BLaER1 (cell line): ENCODE measurements around the gene ABI1.

Source experiments
- H3K27ac ChIP-seq: shearing (Covaris generic); formaldehyde crosslinking; 2 replicates; pipeline ENCODE4 v1.8.1; 2022
- H3K27me3 ChIP-seq: shearing (Covaris generic); formaldehyde crosslinking; 2 replicates; pipeline ENCODE4 v1.8.1; 2022
- H3K36me3 ChIP-seq: shearing (Covaris generic); formaldehyde crosslinking; 2 replicates; pipeline ENCODE4 v1.8.1; 2022
- H3K4me1 ChIP-seq: shearing (Covaris generic); formaldehyde crosslinking; 2 replicates; pipeline ENCODE4 v1.8.1; 2022
- H3K4me2 ChIP-seq: shearing (Covaris generic); formaldehyde crosslinking; 2 replicates; pipeline ENCODE4 v1.8.1; 2022
- H3K4me3 ChIP-seq: shearing (Covaris generic); formaldehyde crosslinking; 2 replicates; pipeline ENCODE4 v1.8.1; 2022
- H3K9ac ChIP-seq: shearing (Covaris generic); formaldehyde crosslinking; 2 replicates; pipeline ENCODE4 v1.8.1; 2022
- H3K9me3 ChIP-seq: shearing (Covaris generic); formaldehyde crosslinking; 2 replicates; pipeline ENCODE4 v1.8.1; 2022
- H4K20me1 ChIP-seq: shearing (Covaris generic); formaldehyde crosslinking; 2 replicates; pipeline ENCODE4 v1.8.1; 2022
- Cebpa-rat ChIP-seq: shearing (Covaris generic); IDR thresholded peaks from 2 replicates; pipeline ENCODE4 v1.8.1; 2022

Gene ABI1

DNA sequence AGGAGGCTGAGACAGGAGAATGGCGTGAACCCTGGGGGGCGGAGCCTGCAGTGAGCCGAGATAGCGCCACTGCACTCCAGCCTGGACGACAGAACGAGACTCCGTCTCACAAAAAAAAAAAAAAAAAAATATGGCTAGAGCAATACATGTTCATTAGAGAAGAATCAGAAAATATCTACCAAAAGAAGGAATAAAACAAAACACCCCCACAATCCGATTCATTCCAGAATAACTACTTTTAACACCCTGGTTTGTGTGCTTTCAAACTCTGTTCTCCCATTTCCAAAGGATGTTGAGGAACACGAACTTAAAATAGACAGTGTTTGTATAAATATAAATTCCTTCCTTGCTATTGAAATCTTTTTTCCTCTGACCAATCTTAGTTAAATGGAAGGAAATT is 156.8 kb downstream of the ABI1 start:
- H3K27me3 ChIP-seq: no peaks in the 10 kb centered on the region
- H3K4me1 ChIP-seq: peaks cover 10% of the 10 kb centered on the region
- H4K20me1 ChIP-seq: peaks cover 31% of the 10 kb centered on the region
- no peak for TF ChIP-seq Cebpa-rat
- no peak overlapping the region for H3K9ac ChIP-seq
- H3K4me2 ChIP-seq: no peak overlapping the region
- no peak overlapping the region for H3K4me3 ChIP-seq
- no peaks in the 10 kb centered on the region for H3K9me3 ChIP-seq
- H3K27ac ChIP-seq: no peak overlapping the region
- peaks cover 76% of the 10 kb centered on the region for H3K36me3 ChIP-seq

DNA sequence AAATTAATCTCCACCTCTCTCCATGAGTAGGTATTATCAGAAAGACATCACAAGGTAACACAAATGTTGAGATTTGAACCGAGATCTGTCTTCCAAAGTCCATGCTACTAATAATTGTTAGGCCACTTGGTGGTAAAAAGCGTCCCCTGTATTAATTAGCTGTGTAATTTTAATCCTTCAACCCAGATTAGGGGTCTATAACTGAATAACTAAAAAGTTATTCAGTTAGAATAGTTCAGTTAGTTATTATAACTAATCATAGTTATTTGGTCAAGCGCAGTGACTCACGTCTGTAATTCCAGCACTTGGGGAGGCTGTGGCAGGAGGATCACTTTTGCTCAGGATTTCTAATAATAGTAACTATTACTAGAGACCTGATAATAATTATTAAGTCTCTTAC is 157.7 kb downstream of the ABI1 start:
- H3K36me3 ChIP-seq: peaks cover 68% of the 10 kb centered on the region
- H4K20me1 ChIP-seq: peaks cover 28% of the 10 kb centered on the region
- no peak overlapping the region for H3K4me2 ChIP-seq

DNA sequence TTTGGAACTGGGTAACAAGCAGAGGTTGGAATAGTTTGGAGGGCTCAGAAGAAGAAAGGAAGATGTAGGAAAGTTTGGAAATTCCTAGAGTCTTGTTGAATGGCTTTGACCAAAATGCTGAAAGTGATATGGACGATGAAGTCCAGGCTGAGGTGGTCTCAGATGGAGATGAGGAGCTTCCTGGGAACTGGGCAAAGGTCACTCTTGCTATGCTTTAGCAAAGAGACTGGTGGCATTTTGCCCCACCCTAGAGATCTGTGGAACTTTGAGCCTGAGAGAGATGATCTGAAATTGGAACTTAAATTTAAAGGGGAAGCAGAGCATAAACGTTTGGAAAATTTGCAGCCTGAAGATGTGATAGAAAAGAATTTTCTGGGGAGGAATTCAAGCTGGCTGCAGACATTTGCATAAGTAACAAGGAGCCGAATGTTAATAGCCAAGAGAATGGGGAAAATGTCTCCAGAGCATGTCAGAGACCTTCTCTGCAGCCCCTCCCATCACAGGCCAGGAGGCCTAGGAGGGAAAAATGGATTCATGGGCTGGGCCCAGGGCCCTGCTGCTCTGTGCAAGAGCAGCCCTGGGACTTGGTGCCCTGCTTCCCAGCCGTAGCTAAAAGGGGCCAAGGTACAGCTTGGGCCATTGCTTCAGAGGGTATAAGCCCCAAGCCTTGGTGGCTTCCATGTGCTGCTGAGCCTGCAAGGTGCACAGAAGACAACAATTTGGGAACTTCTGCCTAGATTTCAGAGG is 159.7 kb downstream of the ABI1 start:
- no peak for TF ChIP-seq Cebpa-rat
- no peak overlapping the region for H3K9ac ChIP-seq
- H3K4me3 ChIP-seq: no peak overlapping the region
- no peaks in the 10 kb centered on the region for H3K9me3 ChIP-seq
- peaks cover 47% of the 10 kb centered on the region for H3K36me3 ChIP-seq
- no peak overlapping the region for H3K27ac ChIP-seq
- peaks cover 25% of the 10 kb centered on the region for H3K4me1 ChIP-seq
- no peak overlapping the region for H3K4me2 ChIP-seq
- H4K20me1 ChIP-seq: peaks cover 23% of the 10 kb centered on the region
- H3K27me3 ChIP-seq: no peaks in the 10 kb centered on the region

More for the DNA sequence above, 157.7 kb downstream of the ABI1 start:
- Histone ChIP-seq H3K27me3 (no peaks in the 10 kb centered on the region), H3K27ac (no peak overlapping the region), H3K4me1 (peaks cover 19% of the 10 kb centered on the region), H3K9me3 (no peaks in the 10 kb centered on the region), H3K9ac (no peak overlapping the region), H3K4me3 (no peak overlapping the region)
- TF ChIP-seq Cebpa-rat: no peak

DNA sequence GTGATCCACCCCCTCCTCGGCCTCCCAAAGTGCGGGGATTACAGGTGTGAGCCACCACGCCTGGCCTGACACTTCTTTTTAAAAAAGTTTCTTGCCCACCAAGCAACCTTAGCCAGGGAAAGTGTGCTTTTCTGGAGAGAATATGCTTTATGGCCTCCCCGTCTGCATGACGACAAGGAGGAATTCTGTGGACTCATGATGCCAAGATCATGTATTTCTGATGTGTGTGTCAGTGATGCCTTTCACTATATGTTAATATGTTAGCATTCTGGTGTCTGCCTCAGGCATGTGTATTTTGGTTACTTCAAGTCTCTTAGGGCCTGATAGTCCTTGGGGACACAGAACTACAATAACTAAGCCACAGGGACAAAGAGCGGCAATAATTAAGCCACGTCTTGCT is 161.1 kb downstream of the ABI1 start:
- peak overlapping the region; percentile 86; the same call in 1 of the 2 replicates for H3K4me3 ChIP-seq
- no peak overlapping the region for H3K27ac ChIP-seq
- H3K9ac ChIP-seq: no peak overlapping the region; the same call in 1 of the 2 replicates
- H4K20me1 ChIP-seq: peaks cover 19% of the 10 kb centered on the region
- no peaks in the 10 kb centered on the region for H3K27me3 ChIP-seq
- TF ChIP-seq Cebpa-rat: no peak
- H3K4me2 ChIP-seq: peak overlapping the region; percentile 97
- peaks cover 25% of the 10 kb centered on the region for H3K4me1 ChIP-seq
- H3K9me3 ChIP-seq: no peaks in the 10 kb centered on the region
- peaks cover 33% of the 10 kb centered on the region for H3K36me3 ChIP-seq

DNA sequence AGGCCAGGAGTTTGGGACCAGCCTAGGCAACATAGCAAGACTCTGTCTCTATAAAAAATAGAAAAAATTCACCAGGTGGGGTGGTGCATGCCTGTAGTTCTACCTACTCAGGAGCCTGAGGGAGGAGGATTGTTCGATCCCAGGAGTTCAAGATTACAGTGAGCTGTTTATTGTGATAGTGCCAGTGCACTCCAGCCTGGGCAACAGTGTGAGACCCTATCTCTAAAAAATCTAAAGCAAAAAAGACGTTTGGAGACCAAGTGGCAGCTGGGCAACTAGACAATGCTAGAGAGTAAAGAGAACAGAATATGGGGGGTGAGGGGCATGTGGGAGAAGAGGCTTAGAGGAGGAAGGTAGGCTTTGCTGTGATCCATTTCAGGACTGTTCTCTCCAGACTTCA is 161.8 kb downstream of the ABI1 start:
- H3K4me1 ChIP-seq: peaks cover 25% of the 10 kb centered on the region
- no peak for TF ChIP-seq Cebpa-rat
- peak overlapping the region; percentile 92; the same call in 1 of the 2 replicates for H3K27ac ChIP-seq

DNA sequence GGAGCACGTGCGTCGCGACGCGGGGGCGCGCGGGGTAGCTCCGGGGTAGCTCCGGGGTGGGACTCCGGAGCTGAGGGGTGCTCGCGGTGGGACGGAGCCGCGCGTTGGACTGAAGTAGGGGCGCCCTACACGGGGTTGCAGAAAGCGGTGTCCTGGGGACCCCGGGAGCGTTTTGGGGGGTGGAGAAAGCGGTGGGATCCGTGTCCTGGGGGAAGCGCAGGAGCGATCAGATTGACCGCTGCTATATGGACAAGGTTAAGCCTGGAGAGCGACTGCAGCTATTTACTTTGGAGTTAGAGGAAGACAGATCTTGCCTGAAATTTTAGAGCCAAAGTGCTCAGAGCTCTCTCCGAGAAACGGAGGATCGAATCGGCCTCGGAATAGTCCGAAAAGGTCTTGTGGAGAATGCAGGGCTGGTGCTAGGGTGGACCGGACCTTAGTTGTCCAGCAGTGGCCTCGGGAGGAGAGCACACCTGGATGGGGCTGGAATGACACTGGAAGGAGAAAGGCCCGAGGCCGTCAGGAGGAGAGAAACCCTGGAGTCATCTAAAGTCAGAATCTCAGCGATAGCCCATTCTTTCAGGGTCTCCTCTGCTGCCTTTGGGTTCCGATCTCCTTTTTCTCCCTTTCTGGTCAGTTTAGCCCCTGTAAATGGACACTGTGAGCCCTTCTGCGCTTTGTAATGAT is 162.7 kb downstream of the ABI1 start:
- Histone ChIP-seq H3K4me1 (peaks cover 25% of the 10 kb centered on the region), H3K36me3 (peaks cover 24% of the 10 kb centered on the region), H4K20me1 (peaks cover 19% of the 10 kb centered on the region), H3K27ac (peak overlapping the region; percentile 92), H3K27me3 (no peaks in the 10 kb centered on the region), H3K4me2 (peak overlapping the region; percentile 97), H3K9ac (peak overlapping the region; percentile 92), H3K9me3 (no peaks in the 10 kb centered on the region), H3K4me3 (peak overlapping the region; percentile 86)
- no peak for TF ChIP-seq Cebpa-rat

More for the DNA sequence above, 161.8 kb downstream of the ABI1 start:
- H3K27me3 ChIP-seq: no peaks in the 10 kb centered on the region
- H3K4me3 ChIP-seq: peak overlapping the region; percentile 86
- H3K36me3 ChIP-seq: peaks cover 30% of the 10 kb centered on the region
- H3K9me3 ChIP-seq: no peaks in the 10 kb centered on the region
- H3K9ac ChIP-seq: peak overlapping the region; percentile 92; the same call in 1 of the 2 replicates
- H4K20me1 ChIP-seq: peaks cover 19% of the 10 kb centered on the region
- H3K4me2 ChIP-seq: peak overlapping the region; percentile 97

DNA sequence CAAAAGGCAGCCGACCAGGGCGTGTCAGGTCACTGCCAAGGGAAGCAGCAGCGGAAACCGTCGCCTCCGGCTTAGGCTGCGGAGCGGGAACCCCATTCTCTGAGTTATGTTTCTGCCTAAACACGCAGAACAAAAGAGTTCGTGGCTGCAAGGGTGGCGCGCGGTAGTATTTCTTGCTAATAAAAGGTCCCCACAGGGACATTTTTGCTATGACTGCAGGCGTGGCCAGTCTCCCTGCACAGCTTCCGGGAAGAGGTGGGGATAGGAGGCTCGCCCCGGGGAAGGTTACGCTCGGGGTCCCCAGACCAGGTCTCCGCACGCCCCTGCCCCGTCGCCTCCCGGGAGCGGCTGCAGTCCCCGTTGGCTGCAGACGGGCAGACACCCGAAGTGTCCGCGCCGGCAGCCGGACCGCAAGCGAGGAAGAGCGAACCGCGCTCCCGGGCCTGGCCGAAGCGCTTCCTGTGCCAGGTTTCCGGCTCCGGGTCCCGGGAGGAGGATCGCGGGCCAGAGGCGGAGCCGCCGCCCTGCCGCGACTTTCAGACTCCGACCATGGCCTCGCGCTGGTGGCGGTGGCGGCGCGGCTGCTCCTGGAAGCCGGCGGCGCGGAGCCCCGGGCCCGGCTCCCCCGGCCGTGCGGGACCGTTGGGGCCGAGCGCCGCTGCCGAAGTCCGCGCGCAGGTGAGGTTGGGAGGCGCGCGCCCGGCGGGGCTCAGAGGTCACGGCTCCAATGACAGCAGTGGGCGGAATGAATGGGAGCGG is 163.4 kb downstream of the ABI1 start, which contains the start of gene PDSS1:
PDSS1 (plus strand) TSS at position 539 of the 759 bp plus-strand sequence; CDS start at position 550, 11 bp downstream.
- peaks cover 17% of the 10 kb centered on the region for H3K36me3 ChIP-seq
- H3K9me3 ChIP-seq: no peaks in the 10 kb centered on the region
- peak within 1 kb of the TSS; percentile 86 for H3K4me3 ChIP-seq
- no peaks in the 10 kb centered on the region for H3K27me3 ChIP-seq
- H4K20me1 ChIP-seq: peaks cover 14% of the 10 kb centered on the region
- H3K9ac ChIP-seq: peak within 1 kb of the TSS; percentile 92
- peaks cover 25% of the 10 kb centered on the region for H3K4me1 ChIP-seq
- TF ChIP-seq Cebpa-rat: no peak
- H3K27ac ChIP-seq: peak within 1 kb of the TSS; percentile 92
- H3K4me2 ChIP-seq: peak within 1 kb of the TSS; percentile 97

DNA sequence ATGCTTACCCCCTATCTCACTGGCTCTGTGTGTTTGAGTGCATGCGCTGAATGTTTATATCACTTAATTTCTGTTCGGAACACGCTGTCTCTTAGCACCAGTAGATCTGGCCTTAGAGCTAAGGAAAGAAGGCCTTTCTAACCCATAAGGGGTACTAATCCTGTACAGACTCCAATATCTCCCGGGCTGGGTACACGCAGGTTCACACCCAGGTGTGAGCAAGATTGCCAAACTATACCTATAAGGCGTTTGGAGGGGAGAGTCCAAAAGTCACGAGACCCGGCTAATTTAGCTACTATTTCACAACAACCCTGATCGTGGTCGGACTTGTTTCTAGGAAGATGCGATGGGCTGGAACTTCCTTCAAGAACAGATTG is 164.0 kb downstream of the ABI1 start:
- Histone ChIP-seq H3K4me1 (peaks cover 25% of the 10 kb centered on the region), H3K27me3 (no peaks in the 10 kb centered on the region), H4K20me1 (peaks cover 9% of the 10 kb centered on the region), H3K27ac (peak overlapping the region; percentile 92), H3K4me2 (peak overlapping the region; percentile 97), H3K36me3 (peaks cover 11% of the 10 kb centered on the region), H3K4me3 (peak overlapping the region; percentile 86), H3K9ac (peak overlapping the region; percentile 92), H3K9me3 (no peaks in the 10 kb centered on the region)
- peak; percentile 74 for TF ChIP-seq Cebpa-rat
